Cerebellar nuclear complex (tissue), 1 donor: ENCODE results near the gene NAAA.
"Not testable (repeated sequence)": the region's sequence is repeated elsewhere in the genome, so short reads cannot be mapped to it uniquely, and the experiment has no call there.

ENCODE experiments used
- DNase-seq, 2 experiments: peaks; one replicate each; lab custom pipeline; 2025; lab: John Stamatoyannopoulos, UW

The NAAA gene

DNA sequence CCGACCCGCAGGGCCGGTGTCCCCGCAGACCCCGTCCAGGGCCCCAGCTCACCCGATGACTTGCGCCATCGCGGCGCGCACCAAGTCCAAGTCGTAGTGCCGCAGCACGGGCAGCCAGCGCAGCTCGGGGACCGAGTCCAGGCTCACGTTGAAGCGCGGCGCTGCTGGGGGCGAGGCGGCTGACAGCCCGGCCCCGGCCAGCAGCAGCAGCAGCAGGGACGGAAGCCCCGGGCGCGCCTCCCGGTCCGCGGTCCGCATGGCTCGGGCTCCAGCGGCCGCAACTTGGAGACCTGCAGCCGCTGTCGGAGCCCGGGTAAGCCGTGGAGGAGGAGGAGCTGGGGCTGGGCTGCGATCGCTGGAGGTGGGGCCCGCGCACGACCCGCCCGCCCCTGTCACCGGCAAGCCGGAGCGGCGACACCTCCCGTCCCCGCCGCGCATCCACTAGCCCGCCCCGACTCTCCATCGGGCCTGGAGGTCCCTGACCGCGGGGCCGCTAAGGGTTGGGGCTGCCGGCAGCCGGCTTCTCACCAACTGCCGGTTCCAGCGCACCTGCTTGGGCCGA lies at the start of gene NAAA:
Gene NAAA (minus strand): TSS at position 322 of the 562 bp plus-strand sequence. CDS start 64 bp downstream, at position 258.
- peak in 1 of 2 experiments; percentile 25 for DNase-seq

DNA sequence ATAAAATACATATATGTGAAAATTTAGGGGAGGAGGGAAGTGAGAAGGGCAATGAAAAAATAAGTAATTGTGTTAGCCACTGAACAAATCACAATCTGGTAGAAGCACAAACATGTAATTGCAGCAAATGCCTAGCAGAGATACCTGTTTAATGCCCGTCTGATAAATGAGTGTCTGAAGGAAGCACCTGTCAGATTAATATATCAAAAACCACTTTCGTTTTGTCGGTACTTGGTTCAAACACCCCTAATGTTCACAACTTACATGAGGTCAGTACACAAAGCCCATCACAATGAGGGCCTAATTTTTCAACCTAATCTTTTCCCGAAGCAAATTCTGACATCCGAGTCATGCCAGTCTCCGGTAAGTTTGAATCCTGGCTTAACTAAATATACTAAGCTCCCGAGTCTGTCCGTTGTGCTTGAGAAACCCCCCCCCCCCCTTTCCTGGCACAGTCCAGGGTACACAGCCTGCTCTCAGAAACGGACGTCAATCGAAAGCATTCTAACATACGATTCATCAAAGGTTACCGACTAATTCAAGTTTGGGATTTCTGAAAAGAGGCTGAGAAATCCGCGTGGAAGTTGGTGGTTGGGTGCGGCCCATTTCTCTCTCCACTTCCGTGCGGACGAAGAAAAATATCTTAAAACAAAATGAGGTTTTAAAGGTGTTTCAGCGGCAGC lies 49.2 kb upstream of the NAAA start:
- DNase-seq: no peak

DNA sequence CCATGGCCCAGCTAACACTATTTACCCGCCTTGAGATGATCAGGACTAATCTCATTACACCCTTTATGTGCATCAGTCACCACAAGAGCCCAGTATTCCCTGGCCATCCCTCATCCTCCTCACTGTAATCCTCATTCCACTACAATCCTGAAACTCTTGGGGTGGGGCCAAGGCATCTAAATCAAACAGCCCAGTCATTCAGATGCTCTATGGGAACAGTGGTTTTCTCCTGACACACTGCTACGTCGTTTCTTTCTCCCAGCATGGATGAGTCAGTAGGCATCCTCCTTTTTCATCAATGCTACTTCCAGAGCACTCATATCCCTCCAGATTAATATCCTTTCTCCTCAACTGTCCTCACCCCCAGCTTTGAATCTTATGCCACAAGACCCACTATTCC lies 44.3 kb upstream of the NAAA start:
- no peak for DNase-seq

DNA sequence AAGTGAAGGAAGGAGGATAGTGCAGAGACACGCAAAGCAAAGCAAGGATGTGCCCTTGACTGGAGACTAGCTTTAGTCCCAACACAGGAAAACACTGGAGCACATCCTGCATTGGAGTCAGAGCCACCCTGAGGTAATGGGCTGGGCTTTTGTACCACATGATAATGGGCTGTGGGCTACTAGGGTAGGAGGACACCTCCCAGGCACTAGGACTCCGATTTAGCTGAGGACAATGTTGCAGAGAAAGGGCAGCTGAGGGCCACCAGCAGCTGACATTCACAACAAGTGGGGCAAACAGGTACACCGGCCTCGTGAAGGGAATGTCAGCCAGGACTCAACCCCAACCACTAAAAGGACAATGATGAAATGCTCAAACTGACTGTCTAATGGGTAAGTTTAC lies 39.8 kb upstream of the NAAA start:
- DNase-seq: no peak

DNA sequence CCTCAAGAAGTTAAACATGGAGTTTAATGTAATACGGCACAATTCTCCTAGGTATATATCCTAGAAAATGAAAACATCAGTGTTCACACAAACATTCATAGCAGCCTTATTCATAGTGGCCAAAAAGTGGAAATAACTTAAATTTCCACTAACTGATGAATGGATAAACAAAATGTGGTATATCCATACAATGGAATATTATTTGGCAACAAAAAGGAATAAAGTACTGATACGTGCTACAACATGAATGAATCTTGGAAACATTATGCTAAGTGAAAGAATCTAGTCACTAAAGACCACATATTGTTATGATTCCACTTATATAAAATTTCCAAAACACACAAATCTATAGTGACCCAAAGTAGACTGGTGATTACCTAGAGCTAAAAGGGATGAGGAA lies 35.4 kb upstream of the NAAA start:
- DNase-seq: no peak

DNA sequence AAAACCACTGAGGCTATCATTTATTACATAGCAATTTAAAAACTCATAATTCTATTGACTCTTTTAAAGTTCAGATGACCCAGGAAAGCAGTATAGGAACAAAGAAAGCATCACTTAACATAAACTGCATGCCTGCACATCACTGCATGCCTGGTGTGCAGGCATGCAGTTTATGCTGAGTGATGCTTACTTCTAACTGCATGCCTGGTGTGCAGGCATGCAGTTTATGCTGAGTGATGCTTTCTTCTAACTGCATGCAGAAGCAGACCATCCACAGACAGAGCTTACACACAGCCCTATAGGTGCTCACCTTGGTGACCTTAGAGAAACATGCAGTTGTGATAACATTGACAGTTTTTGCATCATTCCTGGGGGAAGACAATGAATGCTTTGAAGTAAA lies 33.0 kb upstream of the NAAA start:
- no peak for DNase-seq

DNA sequence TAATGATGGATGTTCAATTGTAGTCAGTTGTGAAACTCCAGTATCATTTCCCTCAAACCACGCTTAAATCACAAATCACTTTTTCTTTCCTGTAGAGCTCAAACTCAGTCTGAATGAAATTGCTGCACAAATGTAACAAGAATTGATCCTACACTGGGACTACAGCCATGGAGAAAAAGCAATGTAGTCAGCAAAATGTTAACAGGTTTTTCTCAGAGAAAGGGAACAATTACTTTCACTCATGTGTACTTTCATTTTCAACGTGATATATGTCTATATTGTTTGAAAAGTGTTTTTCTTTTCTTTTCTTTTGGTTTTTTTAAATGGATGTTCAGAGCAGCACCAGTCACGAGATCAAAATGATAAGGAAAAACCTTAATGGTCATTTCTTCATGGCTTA lies 27.3 kb upstream of the NAAA start:
- DNase-seq: no peak

DNA sequence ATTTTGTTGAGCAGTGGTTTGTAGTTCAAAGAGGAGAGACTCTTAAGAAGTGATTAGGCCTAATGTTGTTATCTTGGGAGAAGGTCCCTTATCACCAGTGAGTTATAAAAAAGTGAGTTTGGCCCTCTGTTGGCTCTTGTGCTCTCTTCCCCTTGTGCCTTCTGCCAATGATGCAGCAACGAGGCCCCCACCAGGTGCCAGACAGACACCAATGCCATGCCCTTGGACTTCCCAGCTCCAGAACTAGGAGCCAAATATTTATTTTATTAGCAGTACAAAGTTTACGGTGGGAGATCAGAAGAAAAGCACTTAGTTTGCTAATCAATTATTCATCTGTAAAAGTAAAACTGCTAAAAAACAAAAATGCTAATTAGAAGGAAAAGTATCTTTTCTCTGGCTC lies 22.7 kb upstream of the NAAA start:
- no peak for DNase-seq

DNA sequence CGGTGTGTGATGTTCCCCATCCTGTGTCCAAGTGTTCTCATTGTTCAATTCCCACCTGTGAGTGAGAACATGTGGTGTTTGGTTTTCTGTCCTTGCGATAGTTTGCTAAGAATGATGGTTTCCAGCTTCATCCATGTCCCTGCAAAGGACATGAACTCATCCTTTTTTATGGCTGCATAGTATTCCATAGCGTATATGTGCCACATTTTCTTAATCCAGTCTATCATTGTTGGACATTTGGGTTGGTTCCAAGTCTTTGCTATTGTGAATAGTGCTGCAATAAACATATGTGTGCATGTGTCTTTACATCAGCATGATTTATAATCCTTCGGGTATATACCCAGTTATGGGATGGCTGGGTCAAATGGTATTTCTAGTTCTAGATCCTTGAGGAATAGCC lies 21.3 kb upstream of the NAAA start:
- DNase-seq: not testable (repeated sequence)

DNA sequence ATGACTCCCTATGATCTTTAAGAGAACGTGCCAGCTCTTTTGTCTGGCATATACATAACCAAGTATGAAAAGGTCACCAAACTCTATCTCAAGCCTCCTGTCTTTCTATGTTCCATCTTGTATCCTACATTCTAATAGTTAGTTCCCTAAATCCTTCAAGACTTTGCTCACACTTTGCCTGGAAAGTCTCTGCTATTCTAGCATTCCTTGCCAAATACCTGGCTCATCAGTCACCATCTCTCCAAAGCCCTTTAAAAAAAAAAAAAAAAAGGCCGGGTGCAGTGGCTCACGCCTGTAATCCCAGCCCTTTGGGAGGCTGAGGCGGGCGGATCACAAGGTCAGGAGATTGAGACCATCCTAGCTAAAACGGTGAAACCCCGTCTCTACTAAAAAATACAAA lies 17.7 kb upstream of the NAAA start:
- not testable (repeated sequence) for DNase-seq

DNA sequence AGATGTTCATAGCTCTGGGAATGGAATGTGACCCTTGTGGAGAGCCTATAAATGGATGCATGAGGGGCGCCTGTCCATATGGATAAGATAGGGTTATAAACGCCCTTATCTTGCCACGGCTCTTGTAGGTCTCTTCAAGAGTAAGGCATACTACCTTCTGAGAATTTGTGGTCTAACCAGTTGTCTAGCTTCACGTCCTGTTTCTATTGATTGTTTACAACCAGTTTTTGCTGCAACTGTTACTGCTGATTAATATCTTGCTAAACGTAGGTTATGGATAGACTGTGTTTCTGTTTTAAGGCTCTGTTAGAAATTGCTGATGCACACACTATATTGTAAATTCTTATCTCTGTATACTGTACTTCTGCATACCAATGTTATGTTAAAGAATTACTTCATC lies 14.0 kb upstream of the NAAA start:
- not testable (repeated sequence) for DNase-seq

DNA sequence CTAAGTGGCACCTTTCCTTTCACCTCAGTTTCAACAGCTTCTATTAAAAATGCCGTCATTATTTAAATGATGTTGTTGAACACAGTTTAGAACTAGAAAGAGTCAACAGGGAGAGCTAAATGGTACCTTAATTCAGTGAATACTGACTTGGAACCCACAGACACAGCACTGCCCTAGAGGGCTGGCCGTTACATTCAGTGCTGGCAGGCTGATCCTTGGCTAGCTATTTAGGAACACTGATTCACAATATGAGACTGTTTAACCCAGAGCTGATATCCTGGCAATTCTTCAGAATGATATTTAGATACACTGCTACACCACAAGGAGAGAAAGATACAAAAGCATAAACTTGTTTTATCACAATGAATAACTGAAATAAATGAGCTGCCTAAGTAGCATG lies 12.7 kb upstream of the NAAA start:
- DNase-seq: no peak

DNA sequence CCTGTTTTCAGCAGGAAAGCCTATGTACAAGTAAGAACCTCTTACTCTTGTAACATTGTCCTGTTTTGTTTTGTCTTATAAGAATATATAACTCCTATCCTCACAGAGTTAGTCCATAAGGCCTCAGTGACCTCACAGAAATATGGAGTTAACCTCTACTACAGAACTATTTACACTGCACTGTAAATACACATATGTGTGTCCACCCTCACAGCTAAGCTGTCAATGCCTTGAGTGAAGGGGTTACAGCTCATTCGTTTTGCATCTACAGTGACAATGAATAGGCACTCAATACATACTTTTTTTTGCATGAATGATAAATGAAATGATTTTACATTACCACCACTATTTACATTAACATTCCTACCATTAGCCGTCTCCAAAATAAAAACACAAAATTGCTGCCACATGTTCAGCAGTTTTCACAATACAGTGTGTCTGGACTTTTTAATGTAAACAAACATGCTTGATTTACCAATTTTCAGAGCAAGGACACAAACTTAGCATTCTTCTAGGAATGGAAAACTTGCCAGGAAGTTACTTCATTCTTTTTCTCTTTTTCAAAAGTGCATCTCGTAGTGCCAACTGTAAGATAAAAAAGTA lies 9.5 kb upstream of the NAAA start:
- DNase-seq: no peak

DNA sequence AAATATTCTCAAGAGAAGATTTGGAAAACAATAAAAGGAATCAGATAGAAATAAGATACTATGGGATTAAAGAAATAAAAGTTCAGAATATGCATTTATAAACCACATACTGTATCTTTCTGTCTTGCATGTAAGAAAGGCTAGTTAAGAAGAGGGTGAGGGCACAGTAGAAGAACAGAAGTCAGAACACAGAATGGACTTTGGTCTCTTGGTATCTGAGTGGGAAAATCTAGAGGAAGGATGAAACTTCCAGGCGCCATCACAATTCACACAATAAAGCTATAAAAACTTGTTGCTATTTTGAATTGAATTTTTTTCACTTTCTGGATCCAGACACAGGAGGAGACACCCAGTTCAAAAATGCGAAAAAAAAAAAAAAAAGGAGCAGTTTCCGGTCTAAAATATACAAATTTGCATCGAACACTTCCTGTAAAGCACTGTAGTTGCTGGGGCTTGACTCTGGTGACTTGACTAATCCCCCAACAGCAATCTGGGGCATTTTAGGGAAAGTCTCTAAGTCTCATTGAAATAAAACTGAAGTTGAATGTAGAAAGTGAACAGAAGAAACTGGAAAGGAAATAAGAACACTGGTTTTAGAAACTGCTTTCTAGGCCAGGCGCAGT lies 8.1 kb upstream of the NAAA start:
- DNase-seq: no peak

DNA sequence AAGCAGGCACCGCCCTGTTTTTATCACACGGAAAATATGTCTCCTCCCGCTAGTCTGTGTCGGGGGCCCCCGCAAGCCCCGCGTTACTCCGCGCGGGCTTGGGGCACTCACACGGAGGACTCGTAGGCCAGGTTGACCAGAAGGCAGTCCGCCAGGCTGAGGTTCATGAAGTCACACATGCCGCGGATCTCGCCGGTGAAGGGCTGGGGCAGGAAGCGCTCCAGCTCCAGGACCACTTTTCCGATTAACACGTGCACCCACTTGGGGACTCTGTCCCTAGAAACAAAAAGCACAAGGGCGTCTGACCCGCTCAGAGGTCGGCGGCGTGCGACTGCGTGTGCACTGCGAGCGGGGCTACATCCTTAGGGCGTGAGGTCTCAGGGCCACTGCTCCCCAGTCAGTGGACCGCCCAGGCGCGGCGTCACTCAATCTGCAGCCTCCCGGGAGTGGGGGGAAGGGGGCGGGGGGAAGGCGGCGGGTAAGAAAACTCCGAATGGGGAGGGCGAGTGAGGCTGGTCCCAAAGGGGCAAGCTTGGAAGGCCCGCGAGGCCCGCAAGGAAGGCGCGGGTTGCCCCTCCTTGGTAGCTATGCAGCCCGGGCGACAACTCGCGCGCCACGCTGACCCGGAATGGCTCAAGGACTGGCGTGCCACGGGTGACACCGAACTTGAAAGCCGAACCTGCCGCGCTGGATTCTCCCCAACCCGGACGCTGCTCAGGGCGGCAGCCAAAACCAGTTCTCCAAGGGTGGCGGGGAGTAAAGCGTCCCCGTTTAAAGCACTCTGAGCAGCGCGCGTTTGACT lies 722 bp downstream of the NAAA start:
- peak in 1 of 2 experiments; percentile 11 for DNase-seq

DNA sequence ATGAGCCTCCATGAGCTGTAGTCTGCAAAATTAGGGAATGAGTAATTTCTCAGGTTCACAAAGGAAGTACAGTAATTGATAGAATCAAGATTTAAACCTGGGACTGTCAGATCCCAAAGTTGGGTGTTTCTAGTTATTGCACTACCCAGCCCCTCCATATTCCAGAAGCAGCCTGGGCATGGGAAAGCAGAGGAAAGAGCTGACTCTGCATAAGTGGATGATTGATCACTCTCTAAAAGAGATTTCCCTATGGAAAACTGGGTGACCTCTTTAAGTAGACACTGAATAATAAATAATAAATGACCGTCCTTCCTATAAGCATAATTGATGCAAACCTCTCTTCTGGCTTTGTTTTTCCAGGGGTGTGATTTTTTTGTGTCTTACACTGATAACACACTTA lies 5.2 kb downstream of the NAAA start:
- DNase-seq: no peak

DNA sequence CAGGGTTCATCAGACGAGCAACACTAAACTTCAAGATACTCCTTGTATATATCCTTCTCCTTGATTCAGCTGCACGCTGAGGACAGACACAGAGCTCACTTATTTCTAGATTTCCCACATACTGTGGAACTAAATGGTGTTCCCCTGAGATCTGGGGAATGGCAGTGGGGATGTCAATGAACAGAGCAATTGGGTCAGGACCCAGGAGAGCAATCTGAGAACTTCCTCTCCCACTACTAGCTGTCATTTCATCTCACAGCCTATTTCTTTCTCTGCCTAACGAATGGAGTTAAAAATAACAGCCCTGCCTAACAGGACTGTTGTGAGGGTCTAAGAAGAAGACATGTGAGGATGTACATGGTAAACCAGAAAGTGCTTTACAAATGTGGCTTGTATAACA lies 10.7 kb downstream of the NAAA start:
- DNase-seq: no peak

DNA sequence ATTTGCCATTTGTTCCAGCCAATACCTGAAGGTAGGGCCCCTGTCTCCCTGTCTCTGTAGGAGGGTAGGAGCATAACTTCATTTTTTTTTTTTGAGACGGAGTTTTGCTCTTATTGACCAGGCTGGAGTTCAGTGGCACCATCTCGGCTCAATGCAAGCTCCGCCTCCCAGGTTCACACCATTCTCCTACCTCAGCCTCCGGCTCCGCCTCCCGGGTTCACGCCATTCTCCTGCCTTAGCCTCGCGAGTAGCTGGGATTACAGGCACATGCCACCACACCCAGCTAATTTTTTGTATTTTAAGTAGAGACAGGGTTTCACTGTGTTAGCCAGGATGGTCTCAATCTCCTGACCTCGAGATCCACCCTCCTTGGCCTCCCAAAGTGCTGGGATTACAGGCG lies 15.9 kb downstream of the NAAA start:
- not testable (repeated sequence) for DNase-seq

DNA sequence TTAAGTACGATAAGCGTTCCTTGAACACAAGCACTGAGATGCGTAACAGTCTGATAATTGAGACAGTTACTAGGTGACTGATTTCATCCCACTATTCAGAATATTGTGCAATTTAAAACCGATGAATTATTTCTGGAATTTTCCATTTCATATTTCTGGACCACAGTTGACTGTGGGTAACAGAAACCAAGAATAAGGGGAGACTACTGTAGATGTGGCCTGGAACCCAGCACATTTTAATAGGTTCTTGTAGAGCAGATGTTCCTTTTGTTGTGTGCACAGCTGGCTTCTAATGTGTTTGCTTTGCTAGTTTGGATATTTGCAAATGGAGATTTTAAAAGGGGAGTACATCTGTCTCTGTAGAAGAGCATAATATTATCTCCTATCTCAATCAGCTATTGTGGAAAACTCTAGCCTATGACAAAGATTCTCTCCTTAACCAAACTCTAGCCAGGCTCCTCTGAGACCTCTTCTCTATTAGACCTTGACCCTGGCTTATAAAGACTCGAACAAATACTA lies 16.4 kb downstream of the NAAA start:
- DNase-seq: no peak

DNA sequence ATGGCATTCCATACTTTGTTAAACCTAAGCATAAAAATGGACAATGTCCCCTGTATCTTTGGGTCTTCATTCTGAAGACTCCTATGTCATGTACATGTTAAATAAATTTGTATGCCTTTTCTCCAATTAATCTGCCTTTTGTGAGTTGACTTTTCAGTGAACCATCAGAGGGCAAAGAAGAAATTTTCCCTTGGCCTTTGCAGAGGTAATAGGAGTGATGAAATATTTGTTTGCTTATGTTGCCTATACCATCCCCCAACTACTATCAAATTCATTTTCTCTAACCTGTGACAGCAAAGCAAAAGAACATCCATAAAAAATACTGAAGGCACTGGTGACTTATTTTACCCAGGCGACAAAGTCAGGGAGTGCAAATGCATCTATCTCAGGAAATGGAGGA lies 18.2 kb downstream of the NAAA start:
- DNase-seq: no peak

DNA sequence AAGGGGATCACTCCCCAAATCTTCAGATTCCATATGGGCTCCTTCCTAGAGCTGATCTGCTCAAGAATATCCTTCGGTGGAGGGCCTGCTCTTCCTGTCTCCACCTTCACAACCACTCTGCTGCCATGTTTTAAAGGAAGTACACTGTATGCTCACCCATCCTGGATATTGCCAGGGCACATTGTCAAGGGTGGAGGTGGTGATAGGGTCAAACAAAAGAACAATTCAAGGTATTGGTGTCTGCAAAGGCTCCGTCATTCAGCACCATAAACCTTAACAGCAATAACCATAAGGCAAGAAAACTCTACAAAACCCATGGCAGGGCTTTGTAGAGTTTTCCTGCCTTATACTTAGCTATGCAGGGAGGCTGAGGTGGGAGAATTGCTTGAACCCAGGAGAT lies 18.9 kb downstream of the NAAA start:
- no peak for DNase-seq

DNA sequence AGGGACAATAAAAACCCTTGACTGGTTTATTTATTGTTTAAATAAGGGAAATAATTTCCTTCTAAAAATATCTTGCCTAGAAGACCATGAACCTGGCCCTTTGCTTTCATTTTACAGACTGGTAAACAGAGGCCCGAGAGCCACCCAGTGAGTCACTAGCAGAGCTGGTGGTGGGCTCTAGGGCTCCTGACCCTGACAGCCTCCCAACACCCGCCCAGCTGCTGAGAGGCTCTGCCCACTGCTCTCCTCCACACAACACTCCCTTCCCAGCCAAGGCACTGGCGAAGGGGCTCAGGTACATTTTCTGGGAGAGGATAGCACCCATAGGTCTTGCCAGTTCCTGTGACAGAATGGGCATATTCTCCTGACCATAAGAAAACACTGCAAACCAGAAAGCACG lies 20.5 kb downstream of the NAAA start:
- no peak for DNase-seq
